GOT3 (cell line): Measurements from ENCODE around the gene SKA3.
"Not testable (repeated sequence)": the region's sequence is repeated elsewhere in the genome, so short reads cannot be mapped to it uniquely, and the experiment has no call there.

Experiments
- DNase-seq: peaks from one replicate; lab custom pipeline; 2025; ENCODE audit warnings: mixed read lengths; lab: John Stamatoyannopoulos, UW

SKA3 gene

DNA sequence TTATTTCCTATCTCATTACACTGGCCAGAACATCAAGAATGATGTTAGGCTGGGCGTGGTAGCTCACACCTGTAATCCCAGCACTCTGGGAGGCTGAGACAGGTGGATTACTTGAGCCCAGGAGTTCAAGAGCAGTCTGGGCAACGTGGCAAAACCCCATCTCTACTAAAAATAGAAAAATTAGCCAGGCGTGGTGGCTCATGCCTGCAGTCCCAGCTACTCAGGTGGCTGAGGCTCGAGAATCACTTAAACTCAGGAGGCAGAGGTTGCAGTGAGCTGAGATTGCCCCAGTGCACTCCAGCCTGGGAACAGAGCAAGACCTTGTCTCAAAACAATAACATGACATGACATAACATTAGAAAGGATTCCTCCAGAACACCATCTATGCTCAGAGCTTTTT lies 10.7 kb downstream of the SKA3 start:
- not testable (repeated sequence) for DNase-seq

DNA sequence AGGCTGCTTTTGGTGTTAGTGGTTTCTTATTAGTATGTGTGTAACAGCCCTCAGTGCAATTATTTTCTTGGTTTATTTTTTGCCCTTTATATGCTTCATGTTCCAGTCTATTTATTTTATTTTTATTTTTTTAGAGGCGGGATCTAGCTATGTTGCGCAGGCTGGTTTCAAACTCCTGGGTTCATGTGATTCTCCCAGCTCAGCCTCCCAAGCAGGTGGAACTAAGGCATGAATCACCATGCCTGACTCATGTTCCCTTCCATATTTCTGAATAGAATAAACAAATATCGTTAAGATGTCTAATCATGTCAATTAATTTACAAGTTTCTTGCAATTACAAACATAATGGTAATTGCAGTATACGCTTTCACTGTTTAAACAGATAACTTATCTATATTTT lies 11.7 kb downstream of the SKA3 start:
- DNase-seq: no peak

GRCh38 chr13:21152251-21152899 lies 24.0 kb downstream of the SKA3 start:
- no peak for DNase-seq

DNA sequence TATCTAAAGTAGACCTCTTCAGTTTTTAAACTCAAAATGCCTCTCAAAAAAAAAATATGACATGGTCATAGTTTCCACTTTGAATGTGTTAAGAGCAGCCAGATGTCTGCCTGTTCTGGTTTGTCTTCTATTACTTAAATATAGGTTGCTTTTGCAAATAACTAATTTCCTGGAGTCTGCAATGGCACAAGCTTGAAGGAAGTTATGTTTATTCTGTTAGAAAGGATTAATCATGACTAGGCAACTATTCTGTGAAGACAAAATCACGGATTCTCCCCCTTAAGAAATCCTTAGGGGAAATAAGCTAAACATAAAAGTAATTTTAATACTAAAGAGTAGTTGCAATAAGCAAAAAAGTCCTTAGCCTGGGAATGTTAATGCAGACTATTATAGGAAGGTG lies 26.3 kb downstream of the SKA3 start:
- DNase-seq: no peak

GRCh38 chr13:21149568-21149967 lies 26.8 kb downstream of the SKA3 start:
- no peak for DNase-seq

- no peak for DNase-seq
These were observed 27.6 kb downstream of the SKA3 start for GRCh38 chr13:21148557-21149258.

- no peak for DNase-seq
These were observed 28.5 kb downstream of the SKA3 start for GRCh38 chr13:21147827-21148226.

DNA sequence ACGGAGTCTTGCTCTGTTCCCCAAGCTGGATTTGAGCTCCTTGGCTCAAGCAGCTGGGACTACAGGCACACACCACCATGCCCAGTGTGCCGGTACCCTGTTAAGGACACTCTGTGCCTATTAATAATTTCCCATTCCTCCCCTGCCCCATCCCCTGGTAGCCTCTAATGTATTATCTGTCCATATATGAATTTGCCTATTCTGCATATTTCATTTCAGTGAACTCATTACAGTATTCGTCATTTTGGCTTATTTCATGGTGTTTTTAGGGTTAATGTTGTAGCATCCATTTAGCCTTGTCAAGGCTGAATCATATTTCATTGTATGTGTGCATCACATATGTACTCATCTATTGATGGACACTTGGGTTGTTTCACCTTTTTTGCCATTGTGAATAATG lies 33.6 kb downstream of the SKA3 start:
- no peak for DNase-seq

DNA sequence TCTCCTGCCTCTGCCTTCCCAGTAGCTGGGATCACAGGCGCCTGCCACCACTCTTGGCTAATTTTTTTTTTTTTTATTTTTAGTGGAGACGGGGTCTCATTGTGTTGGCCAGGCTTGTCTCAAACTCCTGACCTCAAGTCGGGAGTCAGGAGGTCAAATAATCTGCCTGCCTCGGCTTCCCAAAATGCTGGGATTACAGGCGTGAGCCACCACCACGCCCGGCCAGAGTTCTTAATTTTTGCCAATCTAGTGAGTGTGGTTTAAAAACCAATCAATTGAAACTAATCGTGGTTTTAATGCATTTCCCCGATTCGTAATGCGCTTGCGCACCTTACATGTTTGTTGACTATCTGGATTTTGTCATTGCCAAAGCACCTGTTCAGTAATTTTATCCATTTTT lies 37.0 kb downstream of the SKA3 start:
- no peak for DNase-seq

DNA sequence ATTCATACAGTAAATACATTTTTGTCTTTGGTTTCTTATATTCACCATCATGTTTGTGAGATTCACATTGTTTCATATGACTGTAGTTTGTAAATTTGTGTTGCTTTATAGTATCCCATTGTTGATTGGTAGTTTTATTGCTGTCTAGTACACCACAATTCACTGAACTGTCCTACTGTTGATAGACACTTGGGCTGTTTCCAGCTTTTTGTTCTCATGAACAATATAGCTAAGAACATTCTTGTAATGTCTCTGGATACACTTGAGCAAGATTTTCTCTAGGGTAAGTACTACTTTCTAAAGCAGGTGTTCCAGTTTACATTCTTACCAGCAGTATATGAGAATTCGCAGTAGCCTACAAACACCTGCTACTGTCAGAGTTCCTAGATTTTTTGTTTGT lies 37.8 kb downstream of the SKA3 start:
- DNase-seq: no peak

DNA sequence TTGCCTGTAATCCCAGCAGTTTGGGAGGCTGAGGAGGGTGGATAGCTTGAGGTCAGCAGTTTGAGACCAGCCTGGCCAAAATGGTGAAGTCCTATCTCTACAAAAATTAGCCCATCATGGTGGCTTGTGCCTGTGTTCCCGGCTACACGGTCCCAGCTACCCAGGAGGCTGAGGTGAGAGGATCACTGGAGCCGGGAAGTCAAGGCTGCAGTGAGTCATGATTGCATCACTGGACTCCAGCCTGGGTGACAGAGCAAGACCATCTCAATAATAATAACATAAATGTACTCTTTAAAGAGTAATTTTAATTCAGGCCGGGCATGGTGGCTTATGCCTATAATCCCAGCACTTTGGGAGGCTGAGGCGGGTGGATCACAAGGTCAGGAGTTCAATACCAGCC lies 38.7 kb downstream of the SKA3 start:
- DNase-seq: no peak

DNA sequence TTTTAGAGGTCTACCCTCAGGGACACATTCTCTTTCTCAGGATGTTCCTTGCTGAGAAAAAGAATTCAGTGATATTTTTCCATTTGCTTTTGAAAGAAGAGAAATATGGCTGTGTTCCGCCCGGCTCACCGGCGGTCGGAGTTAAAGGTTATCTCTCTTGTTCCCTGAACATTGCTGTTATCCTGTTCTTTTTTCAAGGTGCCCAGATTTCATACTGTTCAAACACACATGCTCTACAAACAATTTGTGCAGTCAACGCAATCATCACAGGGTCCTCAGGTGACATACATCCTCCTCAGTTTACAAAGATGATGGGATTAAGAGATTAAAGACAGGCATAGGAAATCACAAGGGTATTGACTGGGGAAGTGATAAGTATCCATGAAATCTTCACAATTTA lies 40.5 kb downstream of the SKA3 start:
- not testable (repeated sequence) for DNase-seq

GRCh38 chr13:21134475-21134874 lies 41.9 kb downstream of the SKA3 start:
- DNase-seq: no peak

DNA sequence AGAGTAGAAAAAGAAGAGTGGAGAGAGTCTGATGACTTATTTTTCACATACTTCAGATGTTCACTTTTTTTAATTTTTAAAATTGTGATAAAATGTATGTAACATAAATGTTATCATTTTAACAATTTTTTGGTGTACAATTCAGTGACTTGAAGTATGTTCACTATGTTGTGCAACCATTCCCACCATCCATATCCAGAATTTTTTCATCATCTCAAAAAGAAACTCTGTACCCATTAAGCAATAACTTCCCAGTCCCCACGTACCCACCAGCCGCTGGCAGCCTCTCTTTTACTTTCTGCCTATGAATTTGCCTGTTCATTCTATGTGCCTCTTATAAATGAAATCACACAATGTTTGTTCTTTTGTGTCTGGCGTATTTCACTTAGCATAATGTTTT lies 43.3 kb downstream of the SKA3 start:
- DNase-seq: no peak

- DNase-seq: no peak
These were observed 46.2 kb downstream of the SKA3 start for GRCh38 chr13:21130116-21130515.

GRCh38 chr13:21124852-21125251 lies 51.5 kb downstream of the SKA3 start:
- no peak for DNase-seq

DNA sequence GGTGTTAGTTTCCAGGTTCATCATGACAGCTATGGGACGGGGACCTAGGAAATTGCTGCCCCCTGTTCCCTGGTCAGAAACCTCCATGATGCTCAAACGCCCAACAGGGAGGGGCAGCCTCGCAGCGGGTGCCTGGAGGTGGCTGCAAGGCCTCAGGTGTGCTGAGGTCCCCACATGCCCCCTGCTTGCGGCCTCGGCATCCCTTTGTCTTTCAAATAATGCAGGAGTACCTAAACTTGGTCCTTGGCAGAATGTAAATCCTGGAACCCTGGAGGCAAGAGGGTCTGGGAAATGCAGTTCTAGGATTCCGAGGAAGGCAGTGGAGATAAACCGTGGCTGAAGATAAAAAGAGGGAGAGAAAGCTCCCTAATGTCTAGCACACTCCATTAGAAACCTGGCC lies 52.4 kb downstream of the SKA3 start:
- no peak for DNase-seq

- no peak for DNase-seq
These were observed 54.7 kb downstream of the SKA3 start for GRCh38 chr13:21121616-21122015.

DNA sequence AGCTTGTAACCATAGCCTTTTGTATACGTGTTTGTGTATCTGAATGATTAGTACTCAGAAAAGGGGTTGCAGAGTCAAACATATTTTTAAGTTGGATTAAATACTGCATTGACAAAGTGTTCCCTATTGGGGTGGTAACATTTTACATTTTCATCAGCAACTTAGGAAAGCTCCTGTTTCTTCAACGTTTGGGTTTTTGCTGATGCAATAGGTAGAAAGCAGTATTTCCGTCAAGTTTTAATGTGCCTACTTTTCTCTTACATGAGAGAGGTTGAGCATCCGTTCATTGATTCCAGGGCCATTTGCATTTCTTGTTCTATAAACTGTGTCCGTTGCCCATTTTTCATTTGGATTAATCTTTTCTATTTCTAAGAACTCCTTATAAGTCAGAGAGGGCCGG lies 56.2 kb downstream of the SKA3 start:
- no peak for DNase-seq

- DNase-seq: no peak
These were observed 56.8 kb downstream of the SKA3 start for GRCh38 chr13:21119526-21119925.

DNA sequence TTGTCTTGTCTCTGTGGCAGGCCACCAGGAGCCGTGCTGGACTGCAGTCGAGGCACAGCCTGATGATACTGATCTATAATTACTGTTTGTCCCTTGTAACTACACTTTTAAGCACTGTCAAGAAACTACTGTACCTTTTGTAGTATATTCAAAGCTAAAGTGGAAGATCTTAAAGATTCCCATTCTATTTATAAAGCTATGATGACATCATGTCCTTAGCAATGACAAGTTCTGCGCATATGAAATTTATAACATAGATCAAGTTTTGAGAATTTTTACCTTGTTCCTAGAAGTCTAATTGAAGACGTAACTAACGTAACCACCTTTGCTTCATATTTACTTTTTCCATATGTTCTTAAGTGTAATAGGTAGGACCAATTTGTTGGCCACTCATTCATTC lies 58.2 kb downstream of the SKA3 start:
- no peak for DNase-seq

DNA sequence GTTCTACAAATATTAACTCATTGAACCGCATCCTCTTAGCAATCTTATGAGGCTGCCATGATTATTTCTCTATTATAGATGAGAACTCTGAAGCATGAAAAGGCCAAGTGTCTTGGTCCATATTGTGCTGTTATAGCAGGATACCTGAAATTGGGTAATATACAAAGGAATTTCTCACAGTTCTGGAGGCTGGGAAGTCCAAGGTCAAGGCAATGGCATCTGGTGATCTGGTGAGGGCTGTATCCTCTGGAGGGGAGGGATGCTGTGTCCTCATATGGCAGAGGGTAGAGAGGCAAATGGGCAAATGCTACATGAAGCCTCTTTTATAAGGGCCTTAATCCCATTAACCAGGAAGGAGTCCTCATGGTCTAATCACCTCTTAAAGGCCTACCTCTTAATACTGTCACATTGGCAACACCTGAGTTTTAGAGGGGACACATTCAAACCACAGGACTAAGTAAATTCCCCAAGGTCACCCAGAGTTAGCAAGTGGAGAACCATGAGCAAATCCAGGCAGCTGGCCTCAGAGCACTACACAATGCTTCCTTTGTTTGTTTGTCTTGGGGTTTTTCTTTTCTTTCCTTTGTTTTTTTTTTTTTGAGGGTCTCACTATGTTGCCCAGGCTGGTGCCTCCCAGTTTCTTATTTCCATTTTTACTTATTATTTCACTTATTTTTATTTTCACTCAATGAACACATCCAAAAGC lies 59.1 kb downstream of the SKA3 start:
- DNase-seq: no peak

DNA sequence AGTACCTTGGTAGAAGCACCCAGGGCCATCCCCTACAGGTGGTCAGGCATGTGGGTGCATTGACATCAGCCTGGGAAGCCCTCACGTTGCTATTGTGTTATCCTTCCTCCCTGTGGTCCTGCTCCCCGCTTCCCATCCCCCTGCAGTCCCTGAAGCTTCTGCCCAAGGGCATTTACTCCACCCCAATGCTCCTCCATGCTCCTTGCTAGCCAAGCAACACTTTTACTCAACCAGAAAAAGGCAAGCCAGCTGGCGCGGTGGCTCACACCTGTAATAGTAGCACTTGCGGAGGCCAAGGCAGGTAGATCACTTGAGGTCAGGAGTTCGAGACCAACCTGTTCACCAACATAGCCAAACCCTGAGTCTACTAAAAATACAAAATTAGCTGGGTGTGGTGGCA lies 60.2 kb downstream of the SKA3 start:
- no peak for DNase-seq
